HG03558 (cell line): Measurements from ENCODE around the gene TSPAN15.

Experiments used
- ATAC-seq: cut with Tn5 transposase; IDR thresholded peaks from one replicate; pipeline ENCODE4 v1.9.1; 2021; ENCODE audit warnings: moderate number of reproducible peaks; ENCODE audit not compliant: unreplicated experiment; ENCODE audit errors: extremely low read depth

TSPAN15 gene

DNA sequence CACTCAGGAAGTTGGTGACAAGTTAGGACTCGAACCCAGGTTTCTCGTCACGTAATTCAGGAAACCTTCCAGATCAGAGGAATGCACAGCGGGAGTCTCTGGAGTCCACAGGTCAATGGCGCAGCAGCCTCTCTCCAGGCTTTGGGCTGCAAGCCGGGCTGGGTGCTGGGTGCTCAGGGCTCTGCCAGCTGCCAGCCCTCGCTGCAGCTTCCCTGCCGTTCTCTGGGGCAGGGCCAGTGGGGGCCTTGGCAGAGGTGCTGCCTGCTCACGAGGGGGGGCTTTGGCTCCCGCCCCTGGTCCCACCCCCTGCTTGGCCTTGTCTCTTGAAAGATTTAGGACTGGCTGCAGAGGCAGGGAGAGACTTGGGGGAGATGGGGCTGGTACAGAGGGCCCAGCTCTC, 34.6 kb upstream of the TSPAN15 start, which contains the start of gene TACR2:
TSS of gene TACR2 (minus strand) at position 224 of the 400 bp plus-strand sequence. CDS start 595 bp downstream, outside the sequence.
- no peak for ATAC-seq

DNA sequence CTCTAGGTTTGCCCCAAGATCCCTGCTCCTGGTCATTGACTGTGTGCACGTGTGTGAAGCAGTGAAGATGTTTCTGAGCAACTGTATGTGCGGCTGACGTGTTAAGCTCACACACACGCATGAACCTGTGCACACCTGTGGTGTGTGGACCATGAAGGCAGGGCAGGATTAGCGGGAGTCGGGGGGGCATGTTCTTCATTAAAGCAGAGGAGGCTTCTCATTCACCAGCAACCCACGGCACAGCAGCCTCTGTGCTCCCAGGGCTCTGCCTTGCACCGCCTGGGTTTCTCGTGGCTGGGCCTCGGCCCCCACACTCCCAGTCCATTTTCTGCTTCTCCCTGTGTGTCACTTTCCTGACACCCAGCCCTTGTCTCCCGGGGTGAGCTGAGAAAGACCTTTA, 33.7 kb upstream of the TSPAN15 start:
- ATAC-seq = no peak

DNA sequence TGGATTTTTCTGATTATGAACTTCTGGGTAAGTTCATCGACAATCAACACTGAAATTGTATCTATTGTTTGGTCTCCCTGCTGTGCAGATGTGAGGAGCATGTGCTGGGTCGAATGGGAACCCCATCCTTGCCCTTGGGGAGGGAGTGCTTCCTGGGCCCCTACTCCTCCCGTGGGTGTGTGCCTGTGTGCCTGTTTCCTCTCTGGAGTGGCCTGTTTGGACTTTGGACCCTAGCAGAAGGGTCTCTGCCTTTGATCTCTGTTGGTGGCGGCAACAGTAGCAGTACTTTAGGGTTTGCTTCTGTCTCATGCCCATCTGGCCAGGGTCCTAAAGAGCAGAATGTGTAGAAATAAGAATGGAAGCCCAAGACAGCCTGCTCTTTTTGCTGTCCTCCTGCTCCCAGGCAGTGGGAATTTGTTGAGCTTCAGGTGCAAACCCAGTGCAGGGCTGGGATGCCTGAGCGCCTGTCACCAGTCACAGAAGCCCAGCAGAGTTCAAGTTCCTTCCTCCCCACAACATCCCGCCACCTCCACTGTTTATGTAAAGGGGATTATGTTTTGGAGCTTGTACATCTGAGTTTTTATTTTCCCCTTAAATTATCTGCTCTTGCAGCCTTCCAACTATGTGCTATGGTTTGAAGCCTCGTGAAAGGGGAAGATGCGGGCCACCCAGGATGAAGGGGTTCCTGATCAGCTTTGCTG, 33.1 kb upstream of the TSPAN15 start:
- ATAC-seq = no peak

DNA sequence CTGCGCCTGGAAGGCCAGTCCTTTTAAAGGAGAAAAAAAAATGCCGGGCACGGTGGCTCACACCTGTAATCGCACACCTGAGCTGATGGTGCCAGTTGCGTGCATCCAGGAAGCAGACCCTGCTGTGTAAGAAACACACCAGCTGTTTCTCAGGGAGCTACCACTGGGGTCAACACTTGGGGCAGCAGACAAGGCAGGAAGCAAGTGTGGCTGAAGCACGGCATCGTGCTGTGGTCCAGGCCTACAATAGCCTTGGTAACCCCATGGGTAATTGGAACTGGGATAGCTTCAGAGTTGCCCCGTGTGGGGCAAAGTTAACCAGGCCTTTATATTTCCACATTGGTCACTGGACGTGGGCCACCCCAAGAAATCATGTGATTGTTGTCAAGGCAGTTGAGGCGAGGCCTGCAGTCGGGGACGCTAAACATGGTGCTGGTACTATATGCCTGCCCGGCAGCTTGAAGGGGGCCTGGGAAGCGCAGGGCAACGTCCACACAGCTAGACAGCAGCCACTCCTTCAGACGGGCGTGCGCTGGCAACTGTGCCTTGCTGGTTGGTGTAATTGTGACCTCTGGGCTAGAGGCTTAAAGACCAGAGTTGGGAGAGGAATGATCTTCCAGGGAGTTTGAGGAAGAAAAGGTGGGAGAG, 32.0 kb upstream of the TSPAN15 start:
- ATAC-seq = no peak

DNA sequence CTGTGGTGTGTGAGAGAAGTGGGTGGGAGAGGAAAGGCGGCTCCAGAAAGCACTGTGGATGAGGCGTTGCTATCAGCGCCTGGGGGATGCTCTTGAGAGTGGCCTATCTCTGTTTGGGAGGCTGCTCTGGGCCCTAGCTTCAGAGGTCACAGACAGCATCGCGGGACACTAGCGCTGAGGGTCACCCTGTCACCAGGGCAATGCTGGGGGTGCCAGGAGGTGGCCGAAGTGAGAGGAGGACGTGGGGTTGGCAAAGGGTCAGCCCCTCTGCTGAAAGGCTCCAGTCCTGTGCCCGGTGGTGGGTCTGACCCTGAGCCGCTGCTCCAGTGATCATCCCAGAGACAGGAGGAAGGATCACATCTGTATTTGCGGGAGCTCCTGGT, 31.5 kb upstream of the TSPAN15 start:
- ATAC-seq = no peak

DNA sequence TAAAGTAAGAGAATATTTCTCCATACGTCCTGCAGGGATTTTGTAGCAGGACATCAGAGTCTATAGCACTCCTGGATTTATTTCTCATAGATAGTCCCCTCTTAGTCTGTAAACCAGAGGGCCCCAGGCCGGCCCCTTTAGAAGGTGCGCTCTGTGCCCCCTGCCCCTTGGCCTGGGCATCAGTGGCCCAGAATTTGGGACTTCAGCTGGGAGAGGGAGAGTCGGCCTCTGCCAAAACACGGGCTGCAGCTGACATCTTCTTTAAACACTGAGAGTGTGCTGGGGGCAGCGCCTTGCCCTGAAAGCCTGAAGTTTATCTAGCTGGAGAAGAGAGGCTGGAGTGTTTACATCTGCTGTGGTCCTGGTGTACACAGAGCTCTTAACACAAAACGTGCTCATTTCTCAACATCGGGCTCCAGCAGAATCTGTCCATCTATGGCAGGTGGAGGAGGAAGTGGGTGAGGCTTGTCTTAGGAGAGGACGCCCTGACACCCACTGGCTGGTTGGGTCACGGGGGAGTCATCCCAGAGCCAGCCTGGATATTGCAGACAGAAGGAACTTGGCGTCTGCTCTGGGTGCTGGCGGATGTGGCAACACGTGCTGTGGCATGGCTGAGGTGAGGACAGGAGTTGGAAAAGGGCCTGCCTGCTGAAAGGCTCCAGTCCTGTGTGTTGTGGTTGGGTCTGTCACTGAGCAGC, 29.5 kb upstream of the TSPAN15 start:
- no peak for ATAC-seq

DNA sequence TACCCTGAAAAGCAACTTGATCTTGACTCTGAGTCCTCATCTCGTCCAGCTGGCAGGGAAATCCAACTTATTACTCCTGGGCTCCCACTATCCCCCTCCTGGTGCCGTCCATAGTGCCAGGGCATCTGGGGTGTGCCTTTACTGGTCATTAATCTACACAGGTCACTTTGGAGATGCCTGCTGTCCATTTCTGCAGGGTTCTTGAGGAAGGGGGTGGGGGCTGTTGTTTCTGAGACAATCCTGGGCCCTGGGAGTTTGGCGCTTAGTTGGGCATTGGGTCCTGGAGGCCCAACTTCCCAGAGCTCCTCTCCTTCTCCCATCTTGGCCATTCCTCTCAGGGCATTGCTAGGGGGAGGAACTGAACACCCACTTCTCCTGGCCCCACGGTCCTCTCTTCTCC, 28.6 kb upstream of the TSPAN15 start:
- no peak for ATAC-seq

DNA sequence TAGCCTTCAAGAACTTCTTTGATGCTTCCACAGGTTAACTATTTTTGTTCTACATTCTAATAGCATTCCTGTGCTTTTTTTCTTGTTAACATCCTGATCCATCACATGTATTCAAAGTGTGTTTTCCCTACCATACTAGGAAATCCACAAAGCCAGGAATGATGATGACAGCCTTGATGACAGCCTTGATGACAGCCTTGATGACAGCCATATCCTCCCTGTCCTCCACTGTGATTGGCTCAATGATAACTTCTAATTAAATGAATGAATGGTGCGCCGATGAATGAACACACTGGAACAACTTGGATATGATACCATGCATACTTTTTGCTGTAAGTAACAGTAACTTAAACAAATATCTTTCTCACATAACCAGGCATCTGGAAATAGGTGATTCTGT, 26.2 kb upstream of the TSPAN15 start:
- ATAC-seq = no peak

DNA sequence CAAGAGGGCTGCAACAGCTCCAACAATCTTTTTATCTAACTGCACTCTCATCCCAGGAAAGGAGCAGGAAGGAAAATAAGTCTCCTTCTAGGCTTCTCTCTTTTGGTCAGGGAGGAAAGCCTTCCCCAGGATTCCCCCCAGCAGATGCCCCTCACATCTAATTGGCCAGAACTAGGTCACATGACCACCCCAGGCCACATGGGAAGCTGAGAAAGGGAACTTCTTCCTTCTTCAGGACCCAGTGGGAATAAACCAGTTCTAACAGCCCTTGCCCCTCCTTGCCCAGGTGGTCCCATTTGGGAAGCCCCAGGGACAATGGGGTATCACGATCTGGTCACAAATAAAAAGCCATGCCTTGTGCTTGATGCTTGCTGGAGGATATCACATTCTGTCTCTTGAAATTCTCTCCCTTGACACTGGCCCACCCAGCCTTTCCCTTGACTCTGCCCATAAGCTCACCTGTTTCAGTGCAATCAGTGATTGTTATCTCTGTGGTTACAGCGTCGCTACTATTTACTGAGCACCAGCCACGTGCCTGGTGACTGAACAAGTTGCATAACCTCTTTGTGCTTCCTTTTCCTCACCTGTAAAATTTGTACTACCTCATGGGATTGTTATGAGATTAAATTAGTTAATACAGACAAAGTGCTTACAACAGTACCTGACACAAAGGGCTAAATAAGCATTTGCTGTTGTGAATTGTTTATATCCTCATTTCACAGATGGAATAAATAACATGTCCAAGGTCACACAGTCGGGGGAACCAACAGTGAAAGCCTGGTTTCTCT, 25.6 kb upstream of the TSPAN15 start:
- ATAC-seq = no peak

DNA sequence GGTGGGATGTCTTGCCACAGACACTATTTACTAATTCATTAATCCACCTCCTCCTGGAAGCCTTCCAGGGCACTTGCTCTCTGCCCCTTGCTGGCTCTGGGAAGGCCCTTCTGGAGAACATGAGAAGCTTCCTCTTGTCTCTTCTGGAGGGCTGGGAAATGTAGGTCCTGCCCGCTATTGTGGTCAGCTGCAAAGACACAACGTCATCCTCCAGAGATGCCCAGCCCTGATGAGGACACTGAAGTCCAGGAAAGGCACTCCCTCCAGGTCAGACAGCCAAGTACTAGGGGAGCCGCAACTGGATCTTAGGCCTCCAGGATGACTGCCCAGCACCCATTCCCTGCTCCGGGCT, 24.9 kb upstream of the TSPAN15 start:
- ATAC-seq = no peak

DNA sequence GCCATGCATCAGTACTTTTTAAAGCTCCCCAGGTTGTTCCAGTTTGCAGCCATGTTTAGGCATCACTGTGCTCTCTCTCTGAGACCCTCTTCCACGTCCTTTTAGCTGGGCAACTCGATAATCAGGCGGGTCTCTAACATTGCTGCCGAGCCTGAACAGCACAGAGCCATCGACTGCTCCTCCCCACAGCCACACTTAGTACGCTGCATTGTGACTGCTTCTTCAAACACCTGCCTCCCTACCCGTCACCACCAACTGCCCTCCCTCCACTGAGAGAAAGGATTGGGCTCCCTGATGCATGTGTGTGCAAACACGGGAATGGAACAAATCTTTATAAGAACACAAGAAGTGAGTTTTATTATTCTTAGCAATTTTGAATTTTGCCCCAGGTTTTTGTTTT, 23.1 kb upstream of the TSPAN15 start:
- no peak for ATAC-seq

DNA sequence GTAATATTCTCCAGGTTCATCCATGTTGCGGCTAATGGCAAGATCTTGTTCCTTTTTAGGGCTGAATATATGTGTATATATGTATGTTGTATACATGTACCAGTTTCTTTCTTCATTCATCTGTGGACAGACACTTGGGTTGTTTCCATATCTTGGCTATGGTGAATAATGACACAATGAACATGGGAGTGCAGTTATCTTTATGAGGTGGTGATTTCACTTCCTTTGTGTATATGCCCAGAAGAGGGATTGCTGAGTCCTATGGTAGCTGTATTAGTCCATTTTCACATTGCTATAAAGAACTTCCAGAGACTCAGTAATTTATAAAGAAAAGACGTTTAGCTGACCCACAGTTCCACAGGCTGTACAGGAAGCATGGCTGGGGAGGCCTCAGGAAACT, 17.1 kb upstream of the TSPAN15 start:
- no peak for ATAC-seq

DNA sequence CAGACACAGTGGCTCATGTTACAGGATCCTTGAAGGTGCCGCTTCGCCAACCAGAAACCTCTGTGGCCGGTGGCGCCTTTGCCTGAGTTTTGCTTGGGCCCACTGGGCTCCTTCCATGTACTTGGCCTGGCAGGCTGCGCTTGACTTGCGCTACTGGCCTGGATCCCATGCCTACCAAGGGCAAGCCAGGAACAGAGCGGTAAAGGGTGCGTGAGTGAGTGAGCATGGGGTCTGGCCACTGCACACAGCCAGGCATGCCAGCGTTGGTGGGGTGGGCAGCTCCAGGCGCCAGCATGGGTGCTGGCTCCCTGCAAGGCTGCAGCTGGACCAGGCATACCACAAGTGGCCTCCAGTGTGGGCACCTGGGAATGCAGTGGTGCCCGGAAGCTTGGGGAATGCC, 16.3 kb upstream of the TSPAN15 start:
- no peak for ATAC-seq

DNA sequence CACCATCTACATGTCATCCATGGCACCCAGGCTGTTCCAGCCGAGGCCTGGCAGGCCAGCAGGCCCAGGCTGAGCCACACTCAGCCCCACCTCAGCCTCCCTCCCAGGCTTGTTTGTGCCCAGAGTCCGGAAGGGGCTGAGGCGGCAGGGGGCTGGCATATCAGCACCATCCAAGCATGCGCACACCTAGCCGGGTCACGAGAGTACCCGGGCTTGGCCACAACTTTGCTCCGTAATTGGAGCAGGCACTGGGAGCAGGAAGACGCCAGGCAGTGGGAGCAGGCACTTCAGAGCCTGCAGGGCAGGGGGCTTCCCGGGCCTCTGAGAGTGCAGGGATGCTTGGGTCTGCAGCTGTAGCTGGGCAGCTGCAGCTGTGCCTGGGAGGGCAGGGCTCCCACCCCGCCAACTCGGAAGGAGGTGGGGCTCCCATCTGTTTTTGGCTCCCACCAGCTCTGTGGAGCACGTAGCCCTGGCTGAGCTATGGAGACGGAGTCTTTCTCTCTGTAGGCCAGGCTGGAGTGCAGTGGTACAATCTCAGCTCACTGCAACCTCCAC, 15.2 kb upstream of the TSPAN15 start:
- ATAC-seq = no peak

DNA sequence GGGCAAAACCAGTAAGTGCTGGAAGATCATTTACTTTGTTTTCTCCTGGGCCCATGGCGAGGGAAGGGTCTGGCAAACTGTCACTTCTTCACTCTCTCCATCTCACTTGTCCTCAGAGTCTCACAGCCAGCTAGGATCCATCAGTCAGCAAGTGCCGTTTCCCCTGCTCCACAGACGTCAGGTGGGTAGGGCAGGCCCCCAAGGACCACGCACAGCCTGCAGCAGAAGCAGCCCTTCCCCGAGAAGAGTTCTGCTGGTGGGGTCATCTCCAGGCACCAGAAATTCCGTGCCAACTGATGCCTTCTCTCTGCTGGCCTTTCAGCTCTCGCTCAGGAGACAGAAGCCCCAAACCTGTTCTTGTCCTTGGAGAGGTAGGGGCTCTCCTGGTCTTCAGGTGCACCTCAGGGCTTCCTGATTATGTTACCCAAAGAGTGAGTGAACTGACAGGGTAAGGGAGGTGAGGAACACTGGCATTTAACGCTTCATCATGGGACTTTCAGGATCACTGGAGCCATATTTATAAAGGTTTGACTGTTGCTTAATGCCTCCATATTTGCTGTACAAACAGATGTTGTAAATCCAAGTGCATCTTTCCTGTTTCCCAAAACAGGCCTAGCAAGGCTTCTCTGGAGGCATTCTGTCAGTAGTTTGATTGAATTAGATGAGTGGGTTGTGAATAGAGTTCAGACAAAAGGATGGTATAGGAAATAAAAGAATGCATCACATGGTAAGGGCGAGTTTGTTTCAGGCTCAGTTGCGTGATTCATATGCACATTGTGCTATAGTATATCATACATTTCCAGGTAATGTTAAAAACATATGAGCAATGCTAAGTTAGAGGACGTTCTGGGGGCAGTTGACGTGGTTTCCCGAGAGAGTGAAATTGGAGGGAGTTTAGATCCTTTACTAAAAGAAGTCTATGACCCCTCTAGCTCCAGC, 13.7 kb upstream of the TSPAN15 start:
- ATAC-seq = no peak

DNA sequence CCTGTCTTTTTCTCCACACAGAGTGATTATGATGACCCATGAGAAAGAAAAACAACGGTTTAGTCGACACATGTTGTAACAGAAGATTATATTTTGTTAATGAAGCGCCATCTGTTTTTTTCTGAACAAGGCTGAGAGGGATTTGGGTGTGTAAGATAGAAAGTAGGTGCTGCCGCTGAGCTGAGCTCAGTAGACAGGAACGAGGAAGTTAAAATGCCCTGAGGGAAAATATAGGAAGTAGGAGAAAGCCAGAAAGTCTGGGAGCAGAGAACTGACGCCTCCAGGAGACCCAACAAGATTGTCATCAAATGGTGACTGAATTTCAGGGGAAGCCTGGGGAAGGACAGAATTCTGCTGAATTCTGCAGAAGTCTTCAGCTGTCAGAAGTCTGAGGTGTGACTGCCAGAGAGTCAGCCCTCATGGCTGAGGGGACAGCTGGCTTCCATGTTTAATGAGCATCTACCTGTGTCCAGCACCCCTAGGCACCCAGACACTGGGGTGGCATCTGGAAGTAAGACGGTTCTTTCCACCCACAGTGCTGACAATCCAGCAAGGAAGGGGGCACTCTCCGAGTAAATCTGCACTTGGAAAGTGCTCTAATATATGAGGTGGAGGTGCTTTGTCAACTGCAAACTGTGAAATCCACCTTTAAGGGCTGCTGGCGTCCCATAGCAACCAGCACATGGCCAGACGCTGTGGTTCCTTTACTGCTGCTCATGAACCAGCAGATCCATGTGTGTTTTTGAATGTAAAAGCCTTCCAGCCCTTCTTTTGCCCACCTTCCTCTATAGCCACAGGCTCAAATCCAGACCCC, 12.5 kb upstream of the TSPAN15 start:
- no peak for ATAC-seq

DNA sequence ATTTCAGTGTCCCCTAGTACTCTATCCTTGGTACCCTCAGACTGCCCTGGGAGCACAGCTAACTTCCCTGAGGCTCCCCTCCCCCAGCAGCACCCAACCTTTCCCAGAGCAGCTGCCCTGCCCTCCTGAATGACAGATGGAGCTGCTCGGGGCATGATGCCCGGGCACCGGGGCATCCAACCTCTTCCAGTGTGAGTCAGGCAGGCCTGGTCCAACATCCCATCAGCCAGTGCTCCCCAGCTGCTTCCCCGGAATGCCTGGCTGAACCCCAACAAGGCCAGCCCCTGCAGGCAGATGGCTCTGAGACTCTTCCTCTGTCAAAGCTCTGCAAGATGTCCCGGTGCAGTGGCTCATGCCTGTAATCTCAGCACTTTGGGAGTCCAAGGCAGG, 11.9 kb upstream of the TSPAN15 start:
- ATAC-seq = no peak

DNA sequence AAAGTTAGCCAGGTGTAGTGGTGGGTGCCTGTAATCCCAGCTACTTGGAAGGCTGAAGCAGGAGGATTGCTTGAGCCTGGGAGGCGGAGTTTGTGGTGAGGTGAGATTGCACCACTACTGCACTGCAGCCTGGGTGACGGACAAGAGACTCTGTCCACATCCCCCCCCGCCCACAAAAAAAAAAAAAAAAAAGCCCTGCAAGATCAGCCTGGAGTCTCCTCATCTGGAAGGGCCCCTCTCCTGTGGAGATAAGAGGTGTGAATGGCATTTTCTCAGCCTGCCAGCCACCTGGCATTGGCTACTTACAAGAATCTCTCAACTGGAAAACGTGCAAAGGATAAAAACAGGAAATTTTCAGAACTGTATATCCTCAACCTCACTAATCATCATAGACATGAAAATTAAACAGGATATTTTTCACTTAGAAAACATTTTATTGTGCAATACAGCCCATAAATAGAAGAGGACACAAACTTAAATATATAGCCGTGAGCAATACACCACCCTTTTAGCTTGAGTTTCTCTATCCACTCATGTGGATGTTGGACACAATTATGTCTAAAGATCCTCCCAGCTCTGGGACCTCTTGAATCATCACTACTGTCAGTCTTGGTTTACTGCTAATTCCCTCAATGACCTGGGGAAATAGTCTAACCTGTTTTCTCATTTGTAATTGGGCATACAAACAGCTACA, 11.3 kb upstream of the TSPAN15 start:
- no peak for ATAC-seq
